NCI-H2196 treated with DMSO at 0.1 percent for 48 hours (cell line): ENCODE measurements around the gene CC2D1A.
"Not testable (repeated sequence)": the region's sequence is repeated elsewhere in the genome, so short reads cannot be mapped to it uniquely, and the experiment has no call there.

Source experiments
- DNase-seq: peaks from one replicate; lab custom pipeline; 2025; ENCODE audit not compliant: unreplicated experiment; lab: John Stamatoyannopoulos, UW

Gene CC2D1A

DNA sequence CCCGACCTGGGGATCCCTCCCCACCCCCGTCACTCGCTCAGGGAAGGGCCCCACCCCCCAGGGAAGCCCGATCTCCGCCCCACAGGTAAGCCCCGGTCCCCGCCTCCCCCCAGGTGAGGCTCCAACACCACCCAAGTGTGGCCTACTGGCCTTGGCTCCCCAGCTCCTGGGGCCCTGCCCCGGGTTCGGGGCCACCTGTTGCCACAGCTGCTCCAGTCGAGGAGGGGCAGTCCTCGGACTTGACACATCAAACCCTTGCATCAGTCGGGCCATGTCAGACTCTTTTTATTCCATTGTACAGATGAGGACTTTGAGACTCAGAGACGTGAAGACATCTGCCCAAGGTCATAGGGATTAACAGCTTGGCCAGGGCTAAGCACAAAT is 512 bp downstream of the CC2D1A start:
- no peak for DNase-seq

DNA sequence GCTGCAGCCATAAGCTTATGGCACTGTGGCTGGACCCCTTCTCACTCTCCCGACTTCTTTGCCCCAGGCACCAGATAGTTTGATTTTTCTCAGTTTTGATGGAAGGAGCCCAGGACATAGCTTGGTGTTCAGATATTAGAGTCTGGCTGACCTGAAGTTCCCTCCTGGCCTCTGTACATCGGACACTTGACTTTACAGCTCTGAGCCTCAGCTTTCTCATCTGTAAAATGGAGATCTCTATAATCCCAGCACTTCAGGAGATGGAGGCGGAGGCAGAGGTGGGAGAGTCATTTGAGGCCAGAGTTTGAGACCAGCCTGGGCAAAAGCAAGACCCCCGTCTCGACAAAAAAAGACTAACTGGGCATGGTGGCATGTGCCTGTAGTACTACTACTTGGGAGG is 909 bp downstream of the CC2D1A start:
- no peak for DNase-seq

GRCh38 chr19:13908674-13909073 is 2.7 kb downstream of the CC2D1A start:
- no peak for DNase-seq

- DNase-seq = no peak
These were observed 3.4 kb downstream of the CC2D1A start for GRCh38 chr19:13909430-13909829.

- no peak for DNase-seq
These were observed 7.4 kb downstream of the CC2D1A start for GRCh38 chr19:13913352-13913751.

DNA sequence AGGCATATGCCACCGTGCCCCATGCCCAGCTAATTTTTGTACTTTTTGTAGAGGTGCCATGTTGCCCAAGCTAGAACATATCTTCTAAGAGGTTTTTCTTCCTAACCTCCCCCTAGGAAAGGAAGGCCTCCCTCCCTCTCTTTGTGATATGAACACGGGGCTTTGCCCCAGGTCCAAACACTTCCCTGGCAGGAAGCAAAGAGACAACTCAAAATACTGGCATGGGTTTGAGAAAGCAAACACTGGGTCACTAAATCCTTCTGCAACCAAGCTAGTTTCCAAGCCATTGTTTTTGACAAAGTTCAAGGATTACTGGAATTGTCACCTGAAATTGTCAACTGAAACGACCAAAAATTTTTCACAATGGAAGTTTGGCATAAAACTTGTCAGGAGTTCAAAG is 8.8 kb downstream of the CC2D1A start:
- DNase-seq = no peak

- DNase-seq = no peak
These were observed 11.9 kb downstream of the CC2D1A start for GRCh38 chr19:13917888-13918406.

DNA sequence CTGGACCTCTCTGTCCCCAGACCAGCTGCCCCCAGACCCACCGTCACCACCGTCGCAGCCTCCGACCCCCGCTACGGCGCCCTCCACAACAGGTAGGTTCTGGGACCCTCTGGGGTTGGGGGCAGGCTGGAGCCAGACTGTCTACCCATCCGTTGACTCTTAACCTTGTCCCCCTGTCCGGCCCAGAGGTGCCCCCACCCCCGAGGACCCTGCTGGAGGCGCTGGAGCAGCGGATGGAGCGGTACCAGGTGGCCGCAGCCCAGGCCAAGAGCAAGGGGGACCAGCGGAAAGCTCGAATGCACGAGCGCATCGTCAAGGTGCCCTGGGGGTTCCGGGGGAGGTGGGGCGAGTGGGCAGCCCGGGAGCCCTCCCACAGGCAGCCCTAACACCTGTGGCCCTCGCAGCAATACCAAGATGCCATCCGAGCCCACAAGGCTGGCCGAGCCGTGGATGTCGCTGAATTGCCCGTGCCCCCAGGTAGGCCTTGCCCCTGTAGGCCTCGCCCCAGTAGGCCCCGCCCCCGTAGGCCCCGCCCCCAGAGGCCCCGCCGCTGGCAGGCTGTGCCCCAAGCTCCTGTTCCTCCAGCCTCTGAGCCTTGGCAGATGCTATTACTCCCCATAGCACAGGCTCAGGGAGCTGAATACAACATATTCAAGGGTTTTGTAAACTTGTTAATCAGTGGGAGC is 12.9 kb downstream of the CC2D1A start:
- no peak for DNase-seq

- no peak for DNase-seq
These were observed 14.5 kb downstream of the CC2D1A start for GRCh38 chr19:13920524-13920923.

GRCh38 chr19:13920940-13921747 is 15.1 kb downstream of the CC2D1A start:
- peak; percentile 24 for DNase-seq

DNA sequence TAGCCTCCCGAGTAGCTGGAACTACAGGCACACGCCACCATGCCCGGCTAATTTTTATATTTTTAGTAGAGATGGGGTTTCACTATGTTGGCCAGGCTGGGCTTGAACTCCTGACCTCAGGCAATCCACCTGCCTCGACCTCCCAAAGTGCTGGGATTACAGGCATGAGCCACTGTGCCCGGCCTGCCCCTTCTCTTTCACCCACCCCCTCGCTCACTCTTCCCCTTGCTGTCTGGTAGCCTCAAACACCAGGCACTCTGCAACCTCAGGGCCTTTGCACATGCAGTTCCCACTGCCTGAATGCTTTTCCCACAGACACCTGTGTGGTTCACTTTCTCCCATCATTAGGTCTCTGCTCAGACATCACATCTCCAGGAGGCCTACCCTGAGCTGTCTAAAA is 16.1 kb downstream of the CC2D1A start:
- DNase-seq = not testable (repeated sequence)

DNA sequence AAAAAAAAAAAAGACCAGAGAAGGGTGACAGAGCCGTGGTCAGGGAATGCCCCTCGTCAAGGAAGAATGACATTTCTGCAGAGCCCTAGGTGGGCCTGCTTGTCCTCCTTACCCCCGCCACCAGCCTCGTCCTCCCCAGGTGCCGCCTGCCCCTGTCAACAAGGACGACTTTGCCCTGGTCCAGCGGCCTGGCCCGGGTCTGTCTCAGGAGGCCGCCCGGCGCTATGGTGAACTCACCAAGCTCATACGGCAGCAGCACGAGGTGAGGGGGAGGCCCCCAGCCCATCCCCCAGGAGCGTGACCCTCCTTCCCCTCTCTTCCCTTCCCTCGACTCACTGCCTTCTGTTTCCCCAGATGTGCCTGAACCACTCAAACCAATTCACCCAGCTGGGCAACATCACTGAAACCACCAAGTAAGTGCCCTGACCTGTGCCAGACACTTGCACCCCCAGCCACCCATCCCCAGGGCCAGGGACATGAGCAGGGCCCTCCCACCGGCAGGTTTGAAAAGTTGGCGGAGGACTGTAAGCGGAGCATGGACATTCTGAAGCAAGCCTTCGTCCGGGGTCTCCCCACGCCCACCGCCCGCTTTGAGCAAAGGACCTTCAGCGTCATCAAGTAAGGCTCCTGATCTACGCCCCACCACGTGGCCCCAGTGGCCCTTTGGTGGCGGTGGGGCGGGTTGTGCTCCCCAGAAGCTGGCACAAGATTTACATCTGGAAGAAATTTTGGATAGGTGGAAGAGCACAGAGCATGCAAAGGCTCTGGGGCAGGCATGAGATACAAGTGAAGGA is 17.4 kb downstream of the CC2D1A start:
- DNase-seq = no peak

DNA sequence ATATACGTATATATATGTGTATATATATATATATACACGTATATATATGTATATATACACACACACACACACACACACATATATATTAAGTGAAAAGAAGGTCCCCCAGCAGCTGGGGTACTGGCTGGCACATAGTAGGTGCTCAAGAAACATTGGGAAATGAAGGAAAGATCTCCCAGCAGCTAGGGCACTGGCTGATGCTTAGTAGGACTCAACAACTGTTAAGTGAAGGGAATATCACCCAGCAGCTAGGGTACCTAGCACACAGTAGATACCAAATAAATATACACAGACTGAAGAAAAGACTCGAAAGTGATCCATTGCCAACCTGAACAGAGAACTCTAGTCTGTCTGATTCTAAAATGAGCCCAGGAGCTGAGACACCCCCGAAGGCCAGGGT is 20.0 kb downstream of the CC2D1A start:
- DNase-seq = no peak

DNA sequence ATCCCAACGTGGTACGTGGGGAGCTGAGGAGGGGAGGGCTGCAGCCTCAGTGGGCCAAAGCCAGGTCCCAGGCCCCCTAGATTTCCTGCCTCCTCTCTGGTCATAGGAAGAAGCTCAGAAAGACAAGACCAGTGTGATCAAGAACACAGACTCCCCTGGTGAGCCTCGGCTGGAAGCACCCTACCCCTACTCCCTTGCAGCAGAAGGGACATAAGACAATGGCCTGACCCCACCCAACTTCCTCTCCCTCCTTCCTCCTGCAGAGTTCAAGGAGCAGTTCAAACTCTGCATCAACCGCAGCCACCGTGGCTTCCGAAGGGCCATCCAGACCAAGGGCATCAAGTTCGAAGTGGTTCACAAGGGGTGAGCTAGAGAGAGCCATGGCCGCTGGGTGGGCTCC is 20.7 kb downstream of the CC2D1A start:
- no peak for DNase-seq

DNA sequence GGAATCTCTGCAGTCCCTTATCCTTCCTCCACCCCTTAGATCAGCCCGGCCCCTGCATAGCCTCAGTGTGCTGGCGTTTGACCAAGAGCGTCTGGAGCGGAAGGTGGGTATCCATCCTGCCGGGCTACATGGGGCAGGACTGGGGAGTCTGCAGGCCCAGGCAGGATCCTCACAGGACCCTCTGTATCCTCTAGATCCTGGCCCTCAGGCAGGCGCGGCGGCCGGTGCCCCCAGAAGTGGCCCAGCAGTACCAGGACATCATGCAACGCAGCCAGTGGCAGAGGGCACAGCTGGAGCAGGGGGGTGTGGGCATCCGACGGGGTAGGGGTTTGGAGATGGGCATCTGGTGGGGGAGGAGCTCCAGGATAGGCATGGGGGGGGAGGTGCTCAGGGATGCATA is 23.3 kb downstream of the CC2D1A start:
- DNase-seq = no peak

GRCh38 chr19:13929956-13930355 is 24.0 kb downstream of the CC2D1A start:
- no peak for DNase-seq

DNA sequence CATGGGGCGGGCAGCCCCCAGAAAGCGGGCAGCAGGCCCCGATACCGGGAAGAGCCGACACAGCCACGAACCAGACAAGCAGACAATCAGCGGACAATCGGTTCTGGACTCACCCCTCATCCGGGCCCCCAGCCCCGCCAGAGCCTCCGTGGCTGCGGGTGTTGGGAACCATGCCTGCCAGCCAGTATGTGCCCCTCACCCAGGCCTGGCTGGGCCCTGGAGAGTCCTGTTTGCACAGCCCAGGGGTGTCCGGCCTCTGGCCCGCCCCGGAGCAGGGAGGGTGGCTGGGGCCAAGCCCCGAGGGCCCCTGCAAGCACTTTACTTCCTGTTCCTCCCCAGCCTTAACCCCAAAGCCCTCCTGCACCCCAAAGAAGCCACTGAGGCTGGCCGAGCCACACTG is 24.4 kb downstream of the CC2D1A start:
- no peak for DNase-seq

GRCh38 chr19:13931391-13932148 is 25.6 kb downstream of the CC2D1A start:
- no peak for DNase-seq

DNA sequence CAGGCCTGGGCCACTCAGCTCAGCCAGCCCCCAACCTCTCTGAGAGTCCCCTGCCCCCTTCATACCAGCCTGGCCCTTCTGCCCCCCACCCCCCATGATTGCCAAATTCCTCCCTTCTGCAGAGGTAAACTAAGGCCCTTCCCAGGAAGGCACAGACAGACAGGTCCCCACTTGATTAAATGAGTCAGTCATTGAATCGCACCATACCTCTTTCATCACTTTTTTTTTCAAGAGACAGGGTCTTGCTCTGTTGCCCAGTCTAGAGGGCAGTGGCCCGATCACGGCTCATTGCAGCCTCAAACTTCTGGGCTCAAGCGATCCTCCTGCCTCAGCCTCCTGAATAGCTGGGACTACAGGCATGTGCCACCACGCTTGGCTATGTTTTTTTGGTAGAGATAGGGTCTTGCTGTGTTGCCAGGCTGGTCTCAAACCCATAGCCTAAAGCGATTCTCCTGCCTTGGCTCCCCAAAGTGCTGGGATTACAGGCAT is 26.2 kb downstream of the CC2D1A start:
- DNase-seq = no peak

- no peak for DNase-seq
These were observed 27.0 kb downstream of the CC2D1A start for GRCh38 chr19:13932911-13933393.

DNA sequence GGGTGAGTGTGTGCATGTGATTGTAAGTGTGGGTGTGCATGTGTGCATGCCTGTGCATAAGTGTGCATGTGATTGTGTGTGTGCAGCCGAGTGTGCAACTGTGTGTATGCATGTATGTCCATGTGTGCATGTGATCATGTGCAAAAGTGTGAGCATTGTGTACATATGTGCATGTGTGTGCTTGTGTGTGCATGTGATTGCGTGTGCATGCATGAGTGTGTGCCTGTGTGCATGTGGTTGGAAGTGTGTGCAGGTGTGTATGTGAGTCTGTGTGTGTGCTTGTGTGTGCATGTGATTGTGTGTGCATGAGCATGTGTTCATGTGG is 28.7 kb downstream of the CC2D1A start:
- no peak for DNase-seq
